Adrenal gland (tissue), 19 donors: Measurements from ENCODE around the gene NXF1. TPM values are rescaled to one million over a fixed set of nuclear protein-coding genes. Genes with fewer than 3 reads are reported as not detected.

Experiments
- DNase-seq, 7 donors: peaks; one replicate each; pipeline ENCODE4 v3.0.0-alpha.2; 2019 to 2020
- H3K27ac ChIP-seq, 5 donors: fragments of 200-600 bp; sonication (generic) in 4 of 5; 1 replicate in 3 of 5; 2 replicates in 2 of 5; pipeline versions ENCODE4 v1.5.1 to v1.8.0; 2016 to 2020; ENCODE audit warnings: mild to moderate bottlenecking in 1 of 5
- H3K27me3 ChIP-seq: fragments of 200-600 bp; 2 replicates; pipeline ENCODE4 v1.8.0; 2021
- H3K36me3 ChIP-seq, 2 donors: fragments of 200-600 bp; replicated peaks in 1 of 2; 1 replicate in 1 of 2; 2 replicates in 1 of 2; pipeline versions ENCODE4 v1.5.1 to v1.8.0; 2018 to 2022
- H3K4me1 ChIP-seq, 2 donors: fragments of 200-600 bp; replicated peaks in 1 of 2; 1 replicate in 1 of 2; 2 replicates in 1 of 2; pipeline versions ENCODE4 v1.5.1 to v1.8.0; 2018 to 2021
- H3K4me3 ChIP-seq, 4 donors: fragments of 200-600 bp; sonication (generic) in 3 of 4; one replicate each; pipeline ENCODE4 v1.5.1; 2016 to 2018
- H3K9me3 ChIP-seq, 3 donors: fragments of 200-600 bp; sonication (generic) in 1 of 3; replicated peaks in 1 of 3; 1 replicate in 2 of 3; 2 replicates in 1 of 3; pipeline versions ENCODE4 v1.5.1 to v1.8.0; 2016 to 2021
- POLR2A ChIP-seq, 2 donors: fragments of 450-650 bp; IDR thresholded peaks; one replicate each; pipeline ENCODE4 v1.6.1; 2017; ENCODE audit warnings: antibody characterized with exemption in 2 of 2, mild to moderate bottlenecking in 2 of 2, moderate library complexity in 1 of 2
- WGBS, 4 donors: extraction: QIAGEN DNeasy Blood & Tissue Kit in 2 of 4; methylation state at CpG; one replicate each; pipeline versions ENCODE4 v1.1.5 to v1.1.7; 2013 to 2017; 5-methylcytosine and 5-hydroxymethylcytosine counted together
- intact Hi-C, 2 donors: fragments of 100-400 bp; cut with DNase I; formaldehyde crosslinking; loops; one replicate each; pipeline versions ENCODE4 v1.14.1 to v1.15.0; 2022 to 2023
- long read RNA-seq, 10 donors: library from polyadenylated mRNA in 3 of 10; unstranded in 2 of 10; stranded (forward) in 1 of 10; transcript quantifications; one replicate each; pipeline ENCODE4 v2.0.0 and lab custom pipeline, GENCODE V29; 2021 to 2026
- polyA plus RNA-seq, 3 donors: library from polyadenylated mRNA; stranded (reverse); fragments of 200-250 nt in 2 of 3; fragments of 350-450 nt in 1 of 3; fragmentation: Illumina TruSeq in 1 of 3; extraction: RNeasy Lipid Tissue Mini Kit (QIAGEN cat#74804) in 1 of 3; gene quantifications; one replicate each; pipeline ENCODE4 v1.2.3, GENCODE V29; 2013 to 2014
- total RNA-seq, 9 donors: library from RNA; depleted of rRNA in 4 of 9; stranded (reverse); fragments of >200 nt in 4 of 9; fragments of 120-200 nt in 1 of 9; fragmentation: NEBNext Ultra II Directional in 1 of 9; extraction: Animal tissue kit (Norgen Biotek cat#: 25700) in 1 of 9; gene quantifications; one replicate each; pipeline versions ENCODE4 v1.1.0 to v1.2.4, GENCODE V29; 2013 to 2023
- TF ChIP-seq, protein P1 (sequence below), 6 experiments: fragments of 450-650 bp in 4 of 6; fragments of 200-600 bp in 2 of 6; sonication (generic) in 1 of 6; IDR thresholded peaks; 1 replicate in 5 of 6; 2 replicates in 1 of 6; pipeline versions ENCODE4 v1.5.1 to v1.8.0; 2016 to 2021; ENCODE audit warnings: antibody characterized with exemption in 6 of 6, mild to moderate bottlenecking in 2 of 6, moderate library complexity in 1 of 6
- donor health status: healthy with polysubstance abuse.
- donor health status: Bipolar disorder and iron deficiency.
- donor health status: DM: yes; HTN: yes; CAD: no.
- donor health status: DM: no; HTN: no; CAD: no.
- donor health status: DM: no; HTN: no; CAD: no.
- donor health status: DM: yes; HTN: yes; CAD: no.

NXF1 gene
- total RNA-seq (100 to 1,000 TPM in 1 of 9 donors, 10 to 100 TPM in 8; 32.8 to 134 (median 58.8) TPM), polyA plus RNA-seq (100 to 1,000 TPM in 2 of 3 donors, 10 to 100 TPM in 1; 87.0 to 274 (median 231) TPM)
- long read RNA-seq, donor 1, partial matches to known transcripts: 0 of 6 reads
- long read RNA-seq, donor 1, other reads (novel, unspliced or antisense): 0 of 6 reads
- long read RNA-seq, donor 2, full-length matches to known transcripts: 8 of 8 reads
- long read RNA-seq, donor 2, partial matches to known transcripts: 0 of 8 reads
- long read RNA-seq, donor 2, other reads (novel, unspliced or antisense): 0 of 8 reads
- long read RNA-seq, donor 3, partial matches to known transcripts: 0 of 3 reads
- long read RNA-seq, donor 3, other reads (novel, unspliced or antisense): 0 of 3 reads
- long read RNA-seq, donor 4, transcript NXF1-201 (21 exons, 2,346 nt): major isoform, 7 of 17 reads
- long read RNA-seq, donor 4, partial matches to known transcripts: 8 of 17 reads
- long read RNA-seq, donor 4, other reads (novel, unspliced or antisense): 2 of 17 reads
- long read RNA-seq, donor 5, full-length matches to known transcripts: 58 of 84 reads
- long read RNA-seq, donor 5, partial matches to known transcripts: 21 of 84 reads
- long read RNA-seq, donor 5, other reads (novel, unspliced or antisense): 5 of 84 reads
- long read RNA-seq, donor 6, transcript NXF1-201 (21 exons, 2,346 nt): major isoform, 5 of 8 reads
- long read RNA-seq, donor 6, partial matches to known transcripts: 3 of 8 reads
- long read RNA-seq, donor 6, other reads (novel, unspliced or antisense): 0 of 8 reads
- long read RNA-seq, donor 7, partial matches to known transcripts: 12 of 17 reads
- long read RNA-seq, donor 7, other reads (novel, unspliced or antisense): 0 of 17 reads
- long read RNA-seq, donor 8, full-length matches to known transcripts: 11 of 11 reads
- long read RNA-seq, donor 8, partial matches to known transcripts: 0 of 11 reads
- long read RNA-seq, donor 8, other reads (novel, unspliced or antisense): 0 of 11 reads
- long read RNA-seq, donor 9, full-length matches to known transcripts: 6 of 11 reads
- long read RNA-seq, donor 9, partial matches to known transcripts: 5 of 11 reads
- long read RNA-seq, donor 9, other reads (novel, unspliced or antisense): 0 of 11 reads
- long read RNA-seq, donor 10, partial matches to known transcripts: 0 of 3 reads
- long read RNA-seq, donor 10, other reads (novel, unspliced or antisense): 0 of 3 reads

DNA sequence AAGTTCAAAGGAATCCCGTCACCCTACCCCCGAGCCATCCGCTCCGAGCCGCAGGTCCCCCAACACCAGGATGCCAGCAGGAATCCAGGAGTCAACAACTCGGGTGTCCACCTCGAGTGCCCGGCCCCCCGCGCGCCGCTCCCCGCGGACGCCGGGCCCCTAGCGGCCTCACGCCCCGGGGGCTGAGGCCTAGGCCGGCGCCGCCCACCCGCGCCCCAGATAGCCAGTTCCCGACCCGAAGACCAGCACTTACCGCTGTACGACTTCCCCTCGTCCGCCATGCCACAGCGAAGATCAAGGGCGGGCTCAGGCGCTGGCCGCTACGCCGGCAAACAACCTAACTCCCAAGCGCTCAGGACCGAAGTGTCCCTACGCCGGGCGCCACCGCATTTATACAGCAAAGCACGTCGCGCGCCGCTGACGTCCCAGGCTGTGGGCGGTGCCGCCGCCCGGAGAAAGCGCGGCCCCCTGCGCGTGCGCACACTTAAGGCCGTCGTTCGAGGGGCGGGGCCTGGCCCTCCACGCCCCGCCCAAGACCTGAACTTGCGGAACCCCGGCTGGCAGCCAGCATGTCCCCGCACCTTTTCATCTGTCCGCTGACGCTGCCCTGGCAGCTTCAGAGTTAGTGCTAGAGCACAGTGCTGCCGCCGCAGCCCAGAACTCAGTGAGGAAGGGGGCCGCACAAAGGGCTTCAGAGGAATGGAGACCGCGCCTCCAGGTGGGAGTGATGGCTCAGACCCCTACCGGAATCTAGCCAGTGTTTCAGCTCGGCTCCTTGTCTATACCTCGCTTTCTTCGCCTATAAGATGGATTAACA is at the start of gene NXF1:
TSS of gene NXF1 (minus strand) at position 365 of the 817 bp plus-strand sequence. CDS start at position 281, 84 bp downstream.
- intact Hi-C loops: no loop called here
- Histone ChIP-seq H3K4me1 (peaks cover 15 to 28% of the 10 kb centered on the region in 2 donors), H3K27ac (peak within 1 kb of the TSS; percentile 65 to 93 (median 89)), H3K36me3 (peaks cover 0 to 32% of the 10 kb centered on the region in 2 donors), H3K27me3 (no peaks in the 10 kb centered on the region), H3K9me3 (no peaks in the 10 kb centered on the region), H3K4me3 (peak within 1 kb of the TSS; percentile 25 to 69 (median 54))
- 0 to 1% (median 0%) methylated on average over 3 to 77 of the region's 77 CpGs for WGBS, 4 donors
- peak; percentile 92 to 97 (median 96) for DNase-seq
- TF ChIP-seq POLR2A (IDR thresholded peaks at IDR 0.05): peak; percentile 100
- TF ChIP-seq, protein P1, sequence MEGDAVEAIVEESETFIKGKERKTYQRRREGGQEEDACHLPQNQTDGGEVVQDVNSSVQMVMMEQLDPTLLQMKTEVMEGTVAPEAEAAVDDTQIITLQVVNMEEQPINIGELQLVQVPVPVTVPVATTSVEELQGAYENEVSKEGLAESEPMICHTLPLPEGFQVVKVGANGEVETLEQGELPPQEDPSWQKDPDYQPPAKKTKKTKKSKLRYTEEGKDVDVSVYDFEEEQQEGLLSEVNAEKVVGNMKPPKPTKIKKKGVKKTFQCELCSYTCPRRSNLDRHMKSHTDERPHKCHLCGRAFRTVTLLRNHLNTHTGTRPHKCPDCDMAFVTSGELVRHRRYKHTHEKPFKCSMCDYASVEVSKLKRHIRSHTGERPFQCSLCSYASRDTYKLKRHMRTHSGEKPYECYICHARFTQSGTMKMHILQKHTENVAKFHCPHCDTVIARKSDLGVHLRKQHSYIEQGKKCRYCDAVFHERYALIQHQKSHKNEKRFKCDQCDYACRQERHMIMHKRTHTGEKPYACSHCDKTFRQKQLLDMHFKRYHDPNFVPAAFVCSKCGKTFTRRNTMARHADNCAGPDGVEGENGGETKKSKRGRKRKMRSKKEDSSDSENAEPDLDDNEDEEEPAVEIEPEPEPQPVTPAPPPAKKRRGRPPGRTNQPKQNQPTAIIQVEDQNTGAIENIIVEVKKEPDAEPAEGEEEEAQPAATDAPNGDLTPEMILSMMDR (IDR thresholded peaks at IDR 0.05): peak in 4 of 6 experiments; percentile 24 to 41 (median 38)

DNA sequence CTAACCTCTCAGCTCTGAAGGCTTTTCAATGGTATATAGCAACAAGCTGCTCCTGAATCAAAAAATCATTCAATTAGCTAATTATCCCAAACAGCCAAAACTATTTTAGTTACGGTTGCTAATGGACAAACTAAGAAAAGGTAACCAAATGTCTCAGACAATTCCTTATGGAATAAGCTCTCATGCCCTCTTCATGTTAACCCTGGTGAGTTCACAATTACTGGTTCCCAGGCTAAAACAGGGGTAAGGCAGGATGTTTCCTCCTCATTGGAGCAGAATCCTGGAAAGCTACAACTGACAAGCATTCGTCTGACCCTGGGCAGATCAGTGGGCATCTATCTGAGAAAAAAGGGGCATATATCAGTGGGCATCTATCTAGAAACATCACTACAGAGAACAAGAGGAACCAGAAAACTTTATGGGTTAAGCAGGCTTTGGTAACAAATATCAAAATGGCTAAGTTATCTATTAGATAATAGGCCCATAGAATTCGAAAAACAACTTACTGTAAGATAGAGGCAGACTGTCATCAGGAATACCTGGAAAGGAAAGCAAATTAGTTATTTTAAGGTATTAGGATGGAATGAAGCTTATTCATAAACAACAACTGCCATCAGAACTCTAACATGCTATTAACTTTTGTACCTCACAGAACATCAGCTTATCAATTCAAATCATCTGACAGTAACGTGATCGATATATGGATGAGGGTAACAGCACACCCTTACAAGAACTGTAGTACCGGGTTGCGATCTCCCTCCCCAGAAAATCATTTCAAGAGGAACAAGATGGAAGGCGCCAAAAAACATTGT is 49.0 kb upstream of the NXF1 start:
- DNase-seq: no peak
- H3K27ac ChIP-seq: peak overlapping the region in 2 of 5 donors; percentile 62 to 75
- intact Hi-C loops: no loop called here
- 20 to 24% (median 21%) methylated on average over 8 of the region's 8 CpGs for WGBS, 4 donors
- no peak for TF ChIP-seq POLR2A (IDR thresholded peaks at IDR 0.05)
- TF ChIP-seq, protein P1 (IDR thresholded peaks at IDR 0.05): no peak
- H3K36me3 ChIP-seq: peaks cover 0 to 32% of the 10 kb centered on the region in 2 donors
- H3K9me3 ChIP-seq: no peaks in the 10 kb centered on the region
- H3K27me3 ChIP-seq: no peaks in the 10 kb centered on the region
- H3K4me3 ChIP-seq: peak overlapping the region in 1 of 4 donors; percentile 71
- H3K4me1 ChIP-seq: peaks cover 12 to 21% of the 10 kb centered on the region in 2 donors

DNA sequence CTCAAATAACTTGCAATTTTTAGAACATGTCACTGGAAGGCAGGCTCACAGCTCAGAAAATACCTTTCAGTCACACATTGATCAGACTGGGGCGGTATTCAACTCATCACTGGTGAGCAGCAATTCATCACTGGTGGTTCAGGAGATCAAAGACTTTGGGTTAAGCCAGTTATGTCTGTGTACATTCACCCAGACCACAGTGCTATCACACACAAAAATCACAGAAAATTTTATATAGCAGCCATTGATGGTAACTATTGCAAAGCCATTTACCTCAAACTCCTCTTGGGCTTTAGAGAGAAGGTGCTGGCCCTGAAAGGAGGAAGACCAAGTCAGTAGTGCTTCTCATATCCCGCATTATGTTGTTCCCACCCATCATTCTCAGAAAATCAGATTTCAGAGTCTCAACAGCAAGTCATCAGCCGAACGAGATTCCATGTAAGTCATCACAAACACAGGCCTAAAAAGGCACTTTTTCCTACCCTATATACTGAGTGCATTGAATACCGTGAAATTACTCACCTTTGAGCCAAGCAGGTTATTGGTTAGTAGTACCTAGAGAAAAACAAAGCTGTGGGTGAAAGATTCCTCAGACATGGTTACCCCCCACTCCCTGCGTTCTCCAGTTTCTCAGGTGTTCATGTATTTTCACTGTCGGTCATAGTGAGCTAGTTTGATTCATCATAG is 48.2 kb upstream of the NXF1 start:
- H3K27ac ChIP-seq: no peak overlapping the region
- H3K4me3 ChIP-seq: peak overlapping the region in 1 of 4 donors; percentile 71
- 65 to 74% (median 72%) methylated on average over 7 of the region's 7 CpGs for WGBS, 4 donors
- intact Hi-C loops: no loop called here
- TF ChIP-seq, protein P1 (IDR thresholded peaks at IDR 0.05): no peak
- no peak for TF ChIP-seq POLR2A (IDR thresholded peaks at IDR 0.05)
- peaks cover 0 to 32% of the 10 kb centered on the region in 2 donors for H3K36me3 ChIP-seq
- no peak for DNase-seq
- no peaks in the 10 kb centered on the region for H3K9me3 ChIP-seq
- peaks cover 12 to 21% of the 10 kb centered on the region in 2 donors for H3K4me1 ChIP-seq
- no peaks in the 10 kb centered on the region for H3K27me3 ChIP-seq
